ENCODE data around the gene EIPR1. TPM values are rescaled to one million over a fixed set of nuclear protein-coding genes. Genes with fewer than 3 reads are reported as not detected.

Gene EIPR1
- total and polyA plus RNA-seq, 5 donors from 2014 or later, result 26.6 to 44.8 (median 33.7) TPM

DNA sequence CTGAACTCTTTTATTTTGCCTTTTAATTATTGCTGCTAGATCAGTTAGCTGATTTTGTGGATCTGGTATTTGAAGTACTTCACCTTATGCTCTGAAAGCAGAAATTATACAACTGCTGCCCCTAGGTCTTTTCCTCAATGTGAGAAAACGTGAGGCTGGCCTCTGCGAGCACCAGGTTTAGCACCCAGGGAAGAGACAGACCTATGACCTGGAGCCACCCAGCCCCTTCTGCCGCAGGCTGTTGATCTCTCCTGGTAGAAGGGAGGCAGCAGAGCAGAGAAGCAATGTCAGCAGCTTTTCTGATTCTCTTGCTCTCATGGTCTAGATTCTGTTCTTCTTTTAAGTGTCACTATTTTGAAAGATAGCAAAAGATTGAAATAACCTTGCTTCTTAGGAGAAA lies 21.8 kb upstream of the EIPR1 start:
- H3K4me3 ChIP-seq (ENCODE audit: low read depth, low read length), result no peak overlapping the region
- H3K27ac ChIP-seq (ENCODE audit: insufficient read depth, low read length, poor library complexity, severe bottlenecking), result no peak overlapping the region
- H3K27me3 Mint-ChIP-seq, result no peaks in the 10 kb centered on the region
- no peaks in the 10 kb centered on the region for H3K27me3 ChIP-seq (ENCODE audit: control insufficient read depth, insufficient read depth, low read length)
- no peaks in the 10 kb centered on the region for H3K4me1 ChIP-seq (ENCODE audit: control insufficient read depth, insufficient read depth, low read length, poor library complexity, severe bottlenecking)
- H3K36me3 Mint-ChIP-seq, result peaks cover 47% of the 10 kb centered on the region
- peak overlapping the region in 1 of 3 donors; percentile 53 for H3K27ac Mint-ChIP-seq
- peaks cover 9 to 21% (median 15%) of the 10 kb centered on the region in 4 donors for H3K4me1 Mint-ChIP-seq
- H3K9me3 Mint-ChIP-seq, result peaks cover 0 to 25% (median 9%) of the 10 kb centered on the region in 7 donors
- ATAC-seq (ENCODE audit: low read depth in 2 of 2), result no peak
- H3K36me3 ChIP-seq (ENCODE audit: control insufficient read depth, insufficient read depth, low read length), result peaks cover 55% of the 10 kb centered on the region
- DNase-seq, result no peak
- H3K9me3 ChIP-seq (ENCODE audit: control insufficient read depth in 2 of 2, low read length in 2 of 2), result peaks cover 19 to 21% of the 10 kb centered on the region in 2 experiments
- H3K4me3 Mint-ChIP-seq, result no peak overlapping the region

- peaks cover 19 to 21% of the 10 kb centered on the region in 2 experiments for H3K9me3 ChIP-seq (ENCODE audit: control insufficient read depth in 2 of 2, low read length in 2 of 2)
- no peaks in the 10 kb centered on the region for H3K4me1 ChIP-seq (ENCODE audit: control insufficient read depth, insufficient read depth, low read length, poor library complexity, severe bottlenecking)
- no peaks in the 10 kb centered on the region for H3K27me3 Mint-ChIP-seq
- no peak for ATAC-seq (ENCODE audit: low read depth in 2 of 2)
- no peak overlapping the region for H3K4me3 ChIP-seq (ENCODE audit: low read depth, low read length)
- peaks cover 0 to 26% (median 9%) of the 10 kb centered on the region in 7 donors for H3K9me3 Mint-ChIP-seq
- H3K27ac Mint-ChIP-seq, result no peak overlapping the region
- no peak overlapping the region for H3K4me3 Mint-ChIP-seq
- H3K4me1 Mint-ChIP-seq, result peaks cover 5 to 19% (median 12%) of the 10 kb centered on the region in 4 donors
- peaks cover 53% of the 10 kb centered on the region for H3K36me3 ChIP-seq (ENCODE audit: control insufficient read depth, insufficient read depth, low read length)
- H3K36me3 Mint-ChIP-seq, result peaks cover 44% of the 10 kb centered on the region
- H3K27me3 ChIP-seq (ENCODE audit: control insufficient read depth, insufficient read depth, low read length), result no peaks in the 10 kb centered on the region
- DNase-seq, result no peak
- H3K27ac ChIP-seq (ENCODE audit: insufficient read depth, low read length, poor library complexity, severe bottlenecking), result no peak overlapping the region
Measured at GRCh38 chr2:3398857-3399256, 21.2 kb upstream of the EIPR1 start.

GRCh38 chr2:3396920-3397559 lies 19.4 kb upstream of the EIPR1 start:
- Mint-ChIP-seq H3K27me3 (no peaks in the 10 kb centered on the region), H3K27ac (no peak overlapping the region), H3K36me3 (peaks cover 56% of the 10 kb centered on the region), H3K4me1 (peaks cover 5 to 30% (median 15%) of the 10 kb centered on the region in 4 donors), H3K4me3 (no peak overlapping the region), H3K9me3 (peaks cover 0 to 26% (median 9%) of the 10 kb centered on the region in 7 donors)
- Histone ChIP-seq H3K4me3 (ENCODE audit: low read depth, low read length) (no peak overlapping the region), H3K27me3 (ENCODE audit: control insufficient read depth, insufficient read depth, low read length) (no peaks in the 10 kb centered on the region), H3K4me1 (ENCODE audit: control insufficient read depth, insufficient read depth, low read length, poor library complexity, severe bottlenecking) (no peaks in the 10 kb centered on the region), H3K27ac (ENCODE audit: insufficient read depth, low read length, poor library complexity, severe bottlenecking) (no peak overlapping the region), H3K36me3 (ENCODE audit: control insufficient read depth, insufficient read depth, low read length) (peaks cover 45% of the 10 kb centered on the region), H3K9me3 (ENCODE audit: control insufficient read depth in 2 of 2, low read length in 2 of 2) (peaks cover 19 to 21% of the 10 kb centered on the region in 2 experiments)
- no peak for ATAC-seq (ENCODE audit: low read depth in 2 of 2)
- DNase-seq, result no peak

DNA sequence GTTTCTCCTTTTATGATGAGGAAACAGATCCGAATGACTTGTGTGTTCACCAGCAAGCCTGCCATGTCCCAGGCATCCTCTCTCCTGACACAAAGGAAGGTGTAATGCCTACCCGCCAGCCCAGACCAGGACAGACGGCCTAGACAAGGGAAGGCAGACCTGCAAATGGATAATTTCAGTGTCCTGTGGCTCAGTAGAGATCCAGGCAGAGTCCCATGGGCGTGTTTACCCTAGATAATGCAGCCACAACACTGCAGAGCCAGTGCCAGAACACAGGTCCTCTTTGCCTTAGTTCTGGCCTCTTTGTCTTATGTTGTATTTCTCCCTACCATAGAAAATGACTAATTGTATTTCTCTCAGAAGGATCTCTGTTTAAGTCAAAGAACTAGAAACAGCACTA lies 14.6 kb upstream of the EIPR1 start:
- no peaks in the 10 kb centered on the region for H3K4me1 ChIP-seq (ENCODE audit: control insufficient read depth, insufficient read depth, low read length, poor library complexity, severe bottlenecking)
- no peaks in the 10 kb centered on the region for H3K27me3 Mint-ChIP-seq
- no peak overlapping the region for H3K4me3 ChIP-seq (ENCODE audit: low read depth, low read length)
- H3K4me3 Mint-ChIP-seq, result no peak overlapping the region
- H3K36me3 Mint-ChIP-seq, result peaks cover 55% of the 10 kb centered on the region
- H3K36me3 ChIP-seq (ENCODE audit: control insufficient read depth, insufficient read depth, low read length), result peaks cover 54% of the 10 kb centered on the region
- H3K9me3 ChIP-seq (ENCODE audit: control insufficient read depth in 2 of 2, low read length in 2 of 2), result peaks cover 16 to 19% of the 10 kb centered on the region in 2 experiments
- peaks cover 0 to 18% (median 9%) of the 10 kb centered on the region in 7 donors for H3K9me3 Mint-ChIP-seq
- H3K27ac Mint-ChIP-seq, result peak overlapping the region in 2 of 3 donors; percentile 72 to 74
- ATAC-seq (ENCODE audit: low read depth in 2 of 2), result no peak
- H3K4me1 Mint-ChIP-seq, result peaks cover 6 to 28% (median 13%) of the 10 kb centered on the region in 4 donors
- no peak overlapping the region for H3K27ac ChIP-seq (ENCODE audit: insufficient read depth, low read length, poor library complexity, severe bottlenecking)
- DNase-seq, result no peak
- H3K27me3 ChIP-seq (ENCODE audit: control insufficient read depth, insufficient read depth, low read length), result no peaks in the 10 kb centered on the region

GRCh38 chr2:3390041-3390440 lies 12.4 kb upstream of the EIPR1 start:
- Mint-ChIP-seq H3K27me3 (no peaks in the 10 kb centered on the region), H3K4me3 (no peak overlapping the region), H3K27ac (no peak overlapping the region), H3K4me1 (peaks cover 6 to 28% (median 15%) of the 10 kb centered on the region in 4 donors), H3K36me3 (peaks cover 40% of the 10 kb centered on the region), H3K9me3 (peaks cover 0 to 4% (median 1%) of the 10 kb centered on the region in 7 donors)
- Histone ChIP-seq H3K4me3 (ENCODE audit: low read depth, low read length) (no peak overlapping the region), H3K27ac (ENCODE audit: insufficient read depth, low read length, poor library complexity, severe bottlenecking) (no peak overlapping the region), H3K27me3 (ENCODE audit: control insufficient read depth, insufficient read depth, low read length) (no peaks in the 10 kb centered on the region), H3K36me3 (ENCODE audit: control insufficient read depth, insufficient read depth, low read length) (peaks cover 49% of the 10 kb centered on the region), H3K4me1 (ENCODE audit: control insufficient read depth, insufficient read depth, low read length, poor library complexity, severe bottlenecking) (no peaks in the 10 kb centered on the region), H3K9me3 (ENCODE audit: control insufficient read depth in 2 of 2, low read length in 2 of 2) (peaks cover 0 to 3% of the 10 kb centered on the region in 2 experiments)
- DNase-seq (no peak), ATAC-seq (ENCODE audit: low read depth in 2 of 2) (no peak)

GRCh38 chr2:3389193-3389592 lies 11.6 kb upstream of the EIPR1 start:
- Histone ChIP-seq H3K27me3 (ENCODE audit: control insufficient read depth, insufficient read depth, low read length) (no peaks in the 10 kb centered on the region), H3K36me3 (ENCODE audit: control insufficient read depth, insufficient read depth, low read length) (peaks cover 45% of the 10 kb centered on the region), H3K4me3 (ENCODE audit: low read depth, low read length) (no peak overlapping the region), H3K9me3 (ENCODE audit: control insufficient read depth in 2 of 2, low read length in 2 of 2) (no peaks in the 10 kb centered on the region), H3K4me1 (ENCODE audit: control insufficient read depth, insufficient read depth, low read length, poor library complexity, severe bottlenecking) (no peaks in the 10 kb centered on the region), H3K27ac (ENCODE audit: insufficient read depth, low read length, poor library complexity, severe bottlenecking) (no peak overlapping the region)
- Mint-ChIP-seq H3K27ac (no peak overlapping the region), H3K9me3 (peaks cover 0 to 1% (median 0%) of the 10 kb centered on the region in 7 donors), H3K27me3 (no peaks in the 10 kb centered on the region), H3K4me1 (peaks cover 11 to 33% (median 17%) of the 10 kb centered on the region in 4 donors), H3K4me3 (no peak overlapping the region), H3K36me3 (peaks cover 40% of the 10 kb centered on the region)
- ATAC-seq (ENCODE audit: low read depth in 2 of 2) (no peak), DNase-seq (no peak)

GRCh38 chr2:3388412-3388738 lies 10.8 kb upstream of the EIPR1 start:
- Mint-ChIP-seq H3K4me1 (peaks cover 11 to 41% (median 17%) of the 10 kb centered on the region in 4 donors), H3K36me3 (peaks cover 35% of the 10 kb centered on the region), H3K4me3 (no peak overlapping the region)

More at GRCh38 chr2:3388412-3388738, 10.8 kb upstream of the EIPR1 start:
- Histone ChIP-seq H3K4me1 (ENCODE audit: control insufficient read depth, insufficient read depth, low read length, poor library complexity, severe bottlenecking) (no peaks in the 10 kb centered on the region), H3K9me3 (ENCODE audit: control insufficient read depth in 2 of 2, low read length in 2 of 2) (no peaks in the 10 kb centered on the region), H3K27ac (ENCODE audit: insufficient read depth, low read length, poor library complexity, severe bottlenecking) (no peak overlapping the region), H3K36me3 (ENCODE audit: control insufficient read depth, insufficient read depth, low read length) (peaks cover 42% of the 10 kb centered on the region), H3K27me3 (ENCODE audit: control insufficient read depth, insufficient read depth, low read length) (no peaks in the 10 kb centered on the region), H3K4me3 (ENCODE audit: low read depth, low read length) (no peak overlapping the region)
- H3K9me3 Mint-ChIP-seq, result peaks cover 0 to 1% (median 0%) of the 10 kb centered on the region in 7 donors
- ATAC-seq (ENCODE audit: low read depth in 2 of 2), result no peak
- H3K27me3 Mint-ChIP-seq, result no peaks in the 10 kb centered on the region
- H3K27ac Mint-ChIP-seq, result no peak overlapping the region
- no peak for DNase-seq

All from CD4-positive, CD25-positive, alpha-beta regulatory T cell (primary cell).